GM21390 (cell line): ENCODE results near the gene ELOVL6.
"Not testable (repeated sequence)": the region's sequence is repeated elsewhere in the genome, so short reads cannot be mapped to it uniquely, and the experiment has no call there.

ENCODE experiments used
- ATAC-seq: cut with Tn5 transposase; IDR thresholded peaks from one replicate; pipeline ENCODE4 v1.9.1; 2021; ENCODE audit not compliant: unreplicated experiment

Gene ELOVL6

GRCh38 chr4:110039164-110039563, 159.3 kb downstream of the ELOVL6 start:
- not testable (repeated sequence) for ATAC-seq

- ATAC-seq = peak; percentile 98
Observed at GRCh38 chr4:110034026-110034393, 164.4 kb downstream of the ELOVL6 start.

GRCh38 chr4:110033355-110034025, 164.9 kb downstream of the ELOVL6 start:
- peak; percentile 3 for ATAC-seq

GRCh38 chr4:110032603-110033002, 165.8 kb downstream of the ELOVL6 start:
- no peak for ATAC-seq

GRCh38 chr4:110025718-110026117, 172.7 kb downstream of the ELOVL6 start:
- no peak for ATAC-seq

GRCh38 chr4:110025056-110025455, 173.4 kb downstream of the ELOVL6 start:
- no peak for ATAC-seq

GRCh38 chr4:110022457-110022856, 176.0 kb downstream of the ELOVL6 start:
- ATAC-seq = no peak

- ATAC-seq = no peak
Observed at GRCh38 chr4:110020646-110021443, 177.6 kb downstream of the ELOVL6 start.

GRCh38 chr4:110020139-110020538, 178.3 kb downstream of the ELOVL6 start:
- no peak for ATAC-seq

- ATAC-seq = no peak
Observed at GRCh38 chr4:110019153-110019552, 179.3 kb downstream of the ELOVL6 start.

GRCh38 chr4:110014233-110014632, 184.2 kb downstream of the ELOVL6 start:
- no peak for ATAC-seq

- ATAC-seq = no peak
Observed at GRCh38 chr4:110012917-110013316, 185.5 kb downstream of the ELOVL6 start.

- ATAC-seq = no peak
Observed at GRCh38 chr4:110010797-110011196, 187.6 kb downstream of the ELOVL6 start.

- no peak for ATAC-seq
Observed at GRCh38 chr4:110009550-110009949, 188.9 kb downstream of the ELOVL6 start.

GRCh38 chr4:110008540-110008939, 189.9 kb downstream of the ELOVL6 start:
- ATAC-seq = no peak

GRCh38 chr4:110007217-110007616, 191.2 kb downstream of the ELOVL6 start:
- no peak for ATAC-seq

GRCh38 chr4:110005461-110006056, 192.9 kb downstream of the ELOVL6 start:
- peak; percentile 67 for ATAC-seq

GRCh38 chr4:110004556-110004955, 193.9 kb downstream of the ELOVL6 start:
- no peak for ATAC-seq

- ATAC-seq = no peak
Observed at GRCh38 chr4:110003401-110004187, 194.8 kb downstream of the ELOVL6 start.

GRCh38 chr4:110002326-110002725, 196.1 kb downstream of the ELOVL6 start:
- ATAC-seq = no peak

GRCh38 chr4:109999585-109999912, 198.9 kb downstream of the ELOVL6 start:
- ATAC-seq = no peak
